Fibroblast of lung (primary cell): ENCODE measurements around the gene GDPD1. TPM values are rescaled to one million over a fixed set of nuclear protein-coding genes. Genes with fewer than 3 reads are reported as not detected.

Experiments used
- DNase-seq, 2 donors: peaks; one replicate each; pipeline versions ENCODE4 v3.0.0 to v3.0.0-alpha.2; 2010; ENCODE audit warnings: low read depth in 2 of 2
- H2AFZ ChIP-seq: 2 replicates; pipeline ENCODE4 v1.5.1; 2012; ENCODE audit warnings: low read length, control low read depth, inconsistent platforms
- H3K27ac ChIP-seq: 2 replicates; pipeline ENCODE4 v1.5.1; 2011; ENCODE audit warnings: low read length, control low read depth; ENCODE audit not compliant: insufficient read depth
- H3K27me3 ChIP-seq: 2 replicates; pipeline ENCODE4 v1.5.1; 2011; ENCODE audit warnings: mild to moderate bottlenecking, low read length; ENCODE audit not compliant: control insufficient read depth, insufficient read depth
- H3K36me3 ChIP-seq: 2 replicates; pipeline ENCODE4 v1.5.1; 2011; ENCODE audit warnings: low read length; ENCODE audit not compliant: control insufficient read depth, insufficient read depth
- H3K4me1 ChIP-seq: 2 replicates; pipeline ENCODE4 v1.5.1; 2011; ENCODE audit warnings: low read length; ENCODE audit not compliant: control insufficient read depth, insufficient read depth; ENCODE audit errors: extremely low read depth
- H3K4me2 ChIP-seq: 2 replicates; pipeline ENCODE4 v1.5.1; 2011; ENCODE audit warnings: low read length, control low read depth; ENCODE audit not compliant: insufficient read depth; ENCODE audit errors: extremely low read depth
- H3K4me3 ChIP-seq, 4 experiments: fragments of 200-600 bp in 1 of 4; sonication (generic) in 1 of 4; replicated peaks in 1 of 4; 2 replicates each; pipeline ENCODE4 v1.5.1; 2011 to 2016; ENCODE audit warnings: low read length in 4 of 4, low read depth in 3 of 4, mild to moderate bottlenecking in 3 of 4, control low read depth in 2 of 4, inconsistent platforms in 1 of 4, mixed read lengths in 1 of 4; ENCODE audit not compliant: insufficient read depth in 1 of 4; ENCODE audit errors: control extremely low read depth in 1 of 4
- H3K79me2 ChIP-seq: 2 replicates; pipeline ENCODE4 v1.5.1; 2012; ENCODE audit warnings: mild to moderate bottlenecking, low read length, inconsistent platforms; ENCODE audit not compliant: control insufficient read depth, insufficient read depth
- H3K9ac ChIP-seq: 2 replicates; pipeline ENCODE4 v1.5.1; 2011; ENCODE audit warnings: mild to moderate bottlenecking, low read length, control low read depth; ENCODE audit not compliant: insufficient read depth
- H3K9me3 ChIP-seq: 2 replicates; pipeline ENCODE4 v1.5.1; 2012; ENCODE audit warnings: low read depth, low read length; ENCODE audit not compliant: control insufficient read depth, insufficient read depth
- H4K20me1 ChIP-seq: 2 replicates; pipeline ENCODE4 v1.5.1; 2011; ENCODE audit warnings: low read length; ENCODE audit not compliant: control insufficient read depth, insufficient read depth; ENCODE audit errors: extremely low read depth
- CTCF ChIP-seq, 2 donors: IDR thresholded peaks in 1 of 2; conservative IDR thresholded peaks in 1 of 2; 1 replicate in 1 of 2; 2 replicates in 1 of 2; pipeline ENCODE4 v1.5.1; 2011 to 2012; ENCODE audit warnings: low read length in 2 of 2, control low read depth in 1 of 2, inconsistent platforms in 1 of 2, low read depth in 1 of 2, mild to moderate bottlenecking in 1 of 2
- EZH2 ChIP-seq: IDR thresholded peaks from 2 replicates; pipeline ENCODE4 v1.5.1; 2012; ENCODE audit warnings: low read length, control low read depth, mild to moderate bottlenecking; ENCODE audit errors: missing control alignments
- polyA plus RNA-seq, 2 donors: library from polyadenylated mRNA; depleted of rRNA in 1 of 2; stranded (reverse) in 1 of 2; unstranded in 1 of 2; fragments of >200 nt; gene quantifications; 2 replicates each; pipeline ENCODE4 v1.2.1, GENCODE V29; 2011 to 2012; ENCODE audit warnings: missing spikeins in 1 of 2
- total RNA-seq: library from RNA; depleted of rRNA; stranded (reverse); fragments of >200 nt; gene quantifications from 2 replicates; pipeline ENCODE4 v1.2.1, GENCODE V29; 2014

GDPD1 gene
- total and polyA plus RNA-seq, 2 donors (not counting 1 experiment from before 2014, with no cell fraction given), result 0.44 to 1.3 TPM

- Histone ChIP-seq H3K4me3 (no peak overlapping the region), H4K20me1 (no peaks in the 10 kb centered on the region), H3K79me2 (no peaks in the 10 kb centered on the region), H3K36me3 (no peaks in the 10 kb centered on the region), H3K9ac (no peak overlapping the region), H3K27ac (no peak overlapping the region), H2AFZ (no peak overlapping the region), H3K4me2 (no peak overlapping the region), H3K4me1 (no peaks in the 10 kb centered on the region), H3K9me3 (no peaks in the 10 kb centered on the region), H3K27me3 (no peaks in the 10 kb centered on the region)
- no peak for TF ChIP-seq CTCF (conservative IDR thresholded peaks at IDR 0.05 in 1 of 2, IDR thresholded peaks at IDR 0.05 in 1 of 2; ENCODE audit: low read depth in 1 of 2, low read length in 2 of 2)
- TF ChIP-seq EZH2, result no peak
- peak in 1 of 2 donors; percentile 4 for DNase-seq
Measured at GRCh38 chr17:59186850-59187249, 33.5 kb upstream of the GDPD1 start.

DNA sequence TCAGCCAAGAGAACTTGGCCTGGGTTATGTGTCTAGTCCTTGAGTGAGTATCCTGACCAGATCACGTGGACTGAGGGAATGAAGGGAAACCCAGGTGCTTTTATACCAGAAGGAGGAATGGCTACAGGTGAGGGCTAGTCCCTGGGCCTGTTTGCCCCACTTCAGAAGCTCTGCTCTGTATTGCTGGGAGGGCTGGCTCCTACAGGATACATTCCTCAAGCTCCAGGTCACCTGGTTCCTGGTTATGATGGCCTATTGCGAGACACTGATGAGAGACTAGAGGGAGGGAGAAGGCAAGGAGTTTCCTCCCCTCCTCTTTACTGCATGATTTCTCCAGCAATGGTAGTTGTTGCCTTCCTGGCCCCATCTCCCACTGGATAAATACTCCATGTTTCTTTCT is 29.5 kb upstream of the GDPD1 start:
- no peaks in the 10 kb centered on the region for H3K79me2 ChIP-seq
- H4K20me1 ChIP-seq, result no peaks in the 10 kb centered on the region
- H2AFZ ChIP-seq, result no peak overlapping the region
- H3K4me2 ChIP-seq, result no peak overlapping the region
- no peak overlapping the region for H3K4me3 ChIP-seq
- no peak overlapping the region for H3K9ac ChIP-seq
- no peaks in the 10 kb centered on the region for H3K36me3 ChIP-seq
- H3K27me3 ChIP-seq, result no peaks in the 10 kb centered on the region
- no peak for DNase-seq
- no peak for TF ChIP-seq CTCF (conservative IDR thresholded peaks at IDR 0.05 in 1 of 2, IDR thresholded peaks at IDR 0.05 in 1 of 2; ENCODE audit: low read depth in 1 of 2, low read length in 2 of 2)
- no peak for TF ChIP-seq EZH2
- no peak overlapping the region for H3K27ac ChIP-seq
- H3K4me1 ChIP-seq, result no peaks in the 10 kb centered on the region
- no peaks in the 10 kb centered on the region for H3K9me3 ChIP-seq

GRCh38 chr17:59193336-59193862 is 26.9 kb upstream of the GDPD1 start:
- no peaks in the 10 kb centered on the region for H3K27me3 ChIP-seq
- H4K20me1 ChIP-seq, result no peaks in the 10 kb centered on the region
- H3K27ac ChIP-seq, result no peak overlapping the region
- H2AFZ ChIP-seq, result no peak overlapping the region
- no peaks in the 10 kb centered on the region for H3K36me3 ChIP-seq
- H3K9me3 ChIP-seq, result no peaks in the 10 kb centered on the region
- TF ChIP-seq CTCF (conservative IDR thresholded peaks at IDR 0.05 in 1 of 2, IDR thresholded peaks at IDR 0.05 in 1 of 2; ENCODE audit: low read depth in 1 of 2, low read length in 2 of 2), result no peak
- no peak for TF ChIP-seq EZH2
- H3K4me1 ChIP-seq, result no peaks in the 10 kb centered on the region
- no peak overlapping the region for H3K4me3 ChIP-seq
- no peak overlapping the region for H3K9ac ChIP-seq
- no peak overlapping the region for H3K4me2 ChIP-seq
- DNase-seq, result no peak
- no peaks in the 10 kb centered on the region for H3K79me2 ChIP-seq
